Measurements from ENCODE around the gene ZBTB2. TPM values are rescaled to one million over a fixed set of nuclear protein-coding genes. Genes with fewer than 3 reads are reported as not detected.

ZBTB2 gene
- total RNA-seq, 1 experiment from 2014 or later: 31.4 TPM

GRCh38 chr6:151372164-151372563 is 19.2 kb downstream of the ZBTB2 start:
- Mint-ChIP-seq H3K36me3 (ENCODE audit: insufficient read depth in 1 of 3, low read depth in 3 of 3) (peaks cover 12 to 44% (median 35%) of the 10 kb centered on the region in 3 experiments; a peak in 6 of 7 replicates), H3K4me3 (no peak overlapping the region; a peak in 1 of 5 replicates), H3K27ac (peak overlapping the region in 2 of 3 experiments; percentile 7 to 56; a peak in 3 of 7 replicates), H3K9me3 (no peaks in the 10 kb centered on the region), H3K27me3 (ENCODE audit: low read depth) (no peaks in the 10 kb centered on the region), H3K4me1 (peaks cover 15 to 16% of the 10 kb centered on the region in 2 experiments)
- Histone ChIP-seq H2AK5ac (ENCODE audit: insufficient read length, low read length) (no peak overlapping the region), H3K4ac (ENCODE audit: low read depth, low read length) (no peak overlapping the region), H3K56ac (ENCODE audit: insufficient read length, low read depth, low read length) (no peak overlapping the region), H3K27me3 (ENCODE audit: insufficient read depth, low read length) (no peaks in the 10 kb centered on the region), H3K4me1 (ENCODE audit: insufficient read depth, low read length) (peaks cover 5% of the 10 kb centered on the region; the same call in 1 of the 2 replicates), H4K5ac (ENCODE audit: insufficient read length, low read depth, low read length) (no peak overlapping the region), H4K20me1 (ENCODE audit: control insufficient read depth, insufficient read depth, insufficient read length) (no peaks in the 10 kb centered on the region), H2AFZ (ENCODE audit: low read length) (no peak overlapping the region), H2BK12ac (ENCODE audit: insufficient read length, low read depth, low read length) (no peak overlapping the region), H3K79me1 (ENCODE audit: insufficient read depth, low read depth, low read length, poor library complexity, severe bottlenecking) (no peaks in the 10 kb centered on the region), H3K14ac (ENCODE audit: insufficient read depth, low read length) (no peak overlapping the region), H3K9me3 (ENCODE audit: control insufficient read depth, low read depth, low read length) (no peaks in the 10 kb centered on the region), H2BK20ac (ENCODE audit: low read depth, low read length, poor library complexity, severe bottlenecking) (no peak overlapping the region), H3K4me2 (ENCODE audit: insufficient read depth, insufficient read length, low read length) (no peak overlapping the region), H3K18ac (ENCODE audit: insufficient read length, low read depth, low read length) (no peak overlapping the region), H3T11ph (ENCODE audit: low read length) (no peak overlapping the region), H4K91ac (ENCODE audit: insufficient read length, low read depth, low read length) (no peak overlapping the region), H4K8ac (replicated peaks; ENCODE audit: insufficient read length, low read depth, low read length) (no peak overlapping the region), H2BK120ac (ENCODE audit: low read depth, low read length, poor library complexity, severe bottlenecking) (no peak overlapping the region), H3K27ac (ENCODE audit: insufficient read length, low read depth, low read length) (no peak overlapping the region), H3K79me2 (ENCODE audit: insufficient read depth, low read length) (peaks cover 4% of the 10 kb centered on the region; the same call in 1 of the 2 replicates), H2BK5ac (ENCODE audit: insufficient read length, low read length) (no peak overlapping the region), H3K9ac (ENCODE audit: extremely low read depth, insufficient read length, low read length) (no peak overlapping the region), H2BK15ac (ENCODE audit: low read depth, low read length) (no peak overlapping the region), H3K23me2 (ENCODE audit: insufficient read length, low read depth, low read length, poor library complexity, severe bottlenecking) (no peaks in the 10 kb centered on the region), H3K23ac (ENCODE audit: insufficient read length, low read depth, low read length) (no peak overlapping the region)
- DNase-seq: no peak
- TF ChIP-seq CTCF (conservative IDR thresholded peaks at IDR 0.05): no peak
- WGBS (ENCODE audit: extremely low coverage, insufficient read length, low lambda C conversion rate): no CpG with 5 or more reads among the region's 5 CpGs
